Stimulated activated CD4-positive, alpha-beta T cell treated with anti-CD3 and anti-CD28 coated beads, TNF-alpha, amount 100 ng/mL, for 4 hours (primary cell): ENCODE measurements around the gene GLI2.

Source experiments
- DNase-seq, 3 experiments: peaks; one replicate each; pipeline ENCODE4 v3.0.0-alpha.2; 2020; ENCODE audit warnings: low read depth in 3 of 3

The GLI2 gene

GRCh38 chr2:120738117-120738516 is 2.4 kb downstream of the GLI2 start:
- no peak for DNase-seq

GRCh38 chr2:120738786-120739437 is 3.2 kb downstream of the GLI2 start:
- DNase-seq = no peak

DNA sequence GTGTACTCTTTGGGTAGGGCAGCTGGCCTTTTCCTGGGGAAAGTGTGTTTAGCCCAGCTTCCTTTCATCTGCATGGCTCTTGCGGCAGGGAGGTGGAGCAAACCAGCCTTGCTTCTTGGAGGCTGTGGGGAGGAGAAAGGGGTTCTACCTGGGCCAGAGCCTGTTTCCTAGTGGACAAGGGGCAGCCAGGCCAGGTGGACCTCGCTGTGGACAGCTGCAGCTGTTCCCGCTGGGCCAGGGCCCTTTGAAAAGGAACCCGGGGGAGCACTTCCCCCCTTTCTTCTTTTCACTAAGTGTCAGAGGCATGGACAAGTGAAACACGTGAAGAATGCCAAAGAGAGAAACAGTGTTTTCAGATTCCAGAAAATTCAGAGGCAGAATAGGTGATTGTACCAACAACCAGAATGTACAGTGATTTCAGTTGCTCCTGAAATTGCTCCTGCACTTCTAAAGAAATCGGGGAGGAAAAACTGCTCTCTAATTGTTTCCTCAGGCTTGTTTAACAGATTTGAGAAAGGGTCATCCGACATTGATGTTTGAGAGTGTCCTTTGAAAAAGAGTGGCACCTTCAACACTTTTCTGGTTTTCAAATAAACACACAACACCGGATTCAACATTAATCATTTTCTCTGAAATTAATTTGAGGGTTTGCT is 3.9 kb downstream of the GLI2 start:
- no peak for DNase-seq

- DNase-seq = no peak
Observed at GRCh38 chr2:120740375-120740764, 4.7 kb downstream of the GLI2 start.

DNA sequence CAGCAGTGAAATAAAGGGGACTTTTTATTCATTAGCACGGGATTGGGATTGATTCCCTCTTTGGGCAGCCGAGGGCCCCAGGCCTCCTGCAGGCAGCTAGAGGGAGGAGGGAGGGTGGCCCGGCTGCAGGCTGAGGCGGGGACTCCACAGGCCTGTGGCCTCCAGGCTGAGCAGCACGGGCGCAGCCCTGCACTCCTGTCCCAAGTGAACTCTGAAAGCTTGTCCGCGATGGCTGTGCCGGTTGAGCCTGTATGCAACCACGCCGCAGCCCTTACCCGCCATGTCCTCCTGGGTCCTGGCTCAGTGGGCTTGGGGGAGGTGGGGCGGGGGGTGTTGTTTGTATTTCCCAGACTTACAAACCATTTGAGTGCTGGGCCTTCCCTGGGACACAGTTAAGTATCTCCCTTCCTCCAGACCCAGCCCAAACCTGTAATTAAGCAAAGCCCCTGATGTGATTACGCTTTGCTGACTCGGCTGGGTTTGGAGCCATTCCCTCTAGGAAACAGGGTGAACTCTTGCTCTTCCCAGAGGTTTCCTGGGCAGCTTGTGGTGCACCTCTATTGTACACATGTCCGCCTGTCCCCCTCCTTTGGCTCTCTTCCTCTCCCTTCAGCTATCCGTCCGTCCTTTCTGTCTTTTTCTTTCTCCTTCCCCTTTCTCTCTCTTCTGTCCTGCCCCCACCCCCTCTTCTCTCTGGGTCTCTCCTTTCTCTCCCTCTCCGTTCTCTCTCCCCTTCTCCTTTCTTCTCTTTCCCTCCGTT is 5.3 kb downstream of the GLI2 start:
- no peak for DNase-seq

DNA sequence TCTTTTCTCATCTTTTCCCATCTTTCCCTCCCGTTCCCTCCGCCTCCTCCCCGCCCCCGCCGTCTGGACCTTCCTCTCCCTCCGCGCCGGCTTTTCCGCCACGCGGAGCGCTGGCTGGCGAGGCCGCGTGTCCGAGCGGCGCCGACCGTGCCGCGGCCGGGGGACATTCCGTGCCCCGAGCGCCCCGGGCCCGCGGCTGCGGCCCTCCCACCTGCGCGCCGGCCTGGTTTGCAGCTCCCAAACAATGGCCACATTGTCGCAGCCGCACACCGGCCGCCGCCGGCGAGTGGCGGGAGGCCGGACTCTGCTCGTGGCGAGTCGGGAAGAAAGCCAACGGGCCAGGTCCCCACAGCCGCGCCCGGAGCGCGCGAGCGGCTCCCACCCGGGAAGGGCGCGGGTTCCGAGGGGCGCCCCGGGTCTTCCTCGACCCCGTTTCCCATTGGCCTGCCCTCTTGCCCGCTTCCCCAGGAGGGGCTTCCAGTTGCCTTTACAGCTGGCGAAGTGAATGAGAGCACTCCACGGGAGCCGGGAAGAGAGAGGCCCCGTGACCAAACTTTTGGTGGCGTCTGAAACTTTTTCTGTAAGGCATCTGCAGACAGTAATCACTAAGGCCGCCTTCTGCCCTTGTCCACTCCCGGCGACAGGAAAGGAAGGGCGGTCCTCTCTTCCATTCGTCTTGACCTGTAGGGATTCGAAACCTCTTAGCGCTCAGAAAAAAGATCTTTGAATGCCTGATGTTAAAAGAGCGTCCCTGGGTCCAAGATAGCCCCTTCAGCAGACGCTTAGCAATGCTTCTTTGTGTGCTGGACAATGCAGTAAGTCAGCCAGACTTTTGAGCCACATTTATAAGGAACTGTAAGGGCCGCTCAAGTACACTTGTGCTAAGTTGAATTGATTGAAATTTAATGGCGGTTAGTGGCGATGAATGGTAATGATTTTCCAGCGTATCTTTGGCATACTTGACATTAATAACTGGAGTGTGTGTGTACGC is 6.2 kb downstream of the GLI2 start:
- DNase-seq = no peak

DNA sequence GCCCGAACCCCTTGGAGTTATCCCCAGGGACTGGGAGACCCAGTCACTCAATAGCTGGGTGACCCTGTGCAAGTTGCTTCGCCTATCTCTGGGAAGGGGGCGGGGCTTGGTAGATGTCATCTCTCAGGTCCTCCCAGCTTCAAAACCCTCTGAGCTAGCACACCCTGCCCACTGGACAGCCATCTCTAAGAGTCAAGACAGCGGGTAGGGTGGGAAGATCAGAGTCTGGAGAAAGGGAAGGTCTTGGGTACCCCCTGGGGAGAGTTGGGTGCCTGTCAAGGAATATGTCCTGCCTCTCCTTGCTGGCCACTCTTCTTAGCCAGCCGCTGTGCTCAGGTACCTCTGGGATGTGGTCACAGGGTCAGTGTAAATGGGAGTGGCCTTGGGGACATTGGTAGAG is 8.0 kb downstream of the GLI2 start:
- DNase-seq = no peak

DNA sequence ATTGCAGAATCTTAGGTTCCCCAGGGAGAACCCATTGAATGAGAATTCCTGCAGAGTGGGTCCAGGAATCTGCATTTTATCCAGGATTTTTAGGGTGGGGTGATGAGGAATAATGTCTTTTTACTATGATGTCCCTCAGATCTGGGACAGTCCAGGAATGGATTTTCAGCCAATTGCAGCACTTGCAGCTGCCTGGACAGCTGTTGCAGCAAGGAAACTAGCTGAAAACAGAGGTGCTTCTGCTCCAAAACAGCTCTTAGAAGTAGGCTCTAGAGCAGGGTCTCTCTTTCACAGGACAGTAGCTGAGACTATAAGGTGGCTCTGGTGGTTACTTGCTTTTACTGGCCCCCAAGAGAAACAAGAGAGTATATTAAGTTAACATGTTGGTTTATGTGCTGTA is 9.1 kb downstream of the GLI2 start:
- DNase-seq = no peak

- DNase-seq = no peak
Observed at GRCh38 chr2:120745420-120746111, 9.9 kb downstream of the GLI2 start.

GRCh38 chr2:120746144-120746543 is 10.5 kb downstream of the GLI2 start:
- no peak for DNase-seq

- DNase-seq = no peak
Observed at GRCh38 chr2:120747281-120747680, 11.6 kb downstream of the GLI2 start.

- no peak for DNase-seq
Observed at GRCh38 chr2:120747706-120748105, 12.0 kb downstream of the GLI2 start.

DNA sequence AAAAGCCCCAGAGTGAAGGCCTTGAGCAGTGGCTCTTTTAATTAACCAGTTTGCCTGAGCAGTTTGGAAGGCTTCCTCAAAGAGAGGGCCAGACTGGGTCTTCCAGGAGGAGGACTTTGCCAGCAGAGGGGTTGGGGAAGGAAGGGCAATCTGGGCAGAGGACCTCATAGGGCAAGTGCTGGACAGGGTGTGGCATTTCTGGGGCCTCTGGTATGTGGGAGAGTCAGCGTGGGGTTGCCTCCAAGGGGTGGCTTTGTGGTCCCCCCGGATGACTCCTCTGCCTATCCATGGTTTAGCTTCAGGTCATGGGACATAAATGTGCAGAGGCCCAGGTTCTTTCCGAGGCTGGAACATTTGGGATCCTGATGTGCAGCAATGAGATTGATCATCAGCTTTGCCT is 12.6 kb downstream of the GLI2 start:
- no peak for DNase-seq

GRCh38 chr2:120748741-120749140 is 13.1 kb downstream of the GLI2 start:
- no peak for DNase-seq

GRCh38 chr2:120749506-120750431 is 14.1 kb downstream of the GLI2 start:
- no peak for DNase-seq

DNA sequence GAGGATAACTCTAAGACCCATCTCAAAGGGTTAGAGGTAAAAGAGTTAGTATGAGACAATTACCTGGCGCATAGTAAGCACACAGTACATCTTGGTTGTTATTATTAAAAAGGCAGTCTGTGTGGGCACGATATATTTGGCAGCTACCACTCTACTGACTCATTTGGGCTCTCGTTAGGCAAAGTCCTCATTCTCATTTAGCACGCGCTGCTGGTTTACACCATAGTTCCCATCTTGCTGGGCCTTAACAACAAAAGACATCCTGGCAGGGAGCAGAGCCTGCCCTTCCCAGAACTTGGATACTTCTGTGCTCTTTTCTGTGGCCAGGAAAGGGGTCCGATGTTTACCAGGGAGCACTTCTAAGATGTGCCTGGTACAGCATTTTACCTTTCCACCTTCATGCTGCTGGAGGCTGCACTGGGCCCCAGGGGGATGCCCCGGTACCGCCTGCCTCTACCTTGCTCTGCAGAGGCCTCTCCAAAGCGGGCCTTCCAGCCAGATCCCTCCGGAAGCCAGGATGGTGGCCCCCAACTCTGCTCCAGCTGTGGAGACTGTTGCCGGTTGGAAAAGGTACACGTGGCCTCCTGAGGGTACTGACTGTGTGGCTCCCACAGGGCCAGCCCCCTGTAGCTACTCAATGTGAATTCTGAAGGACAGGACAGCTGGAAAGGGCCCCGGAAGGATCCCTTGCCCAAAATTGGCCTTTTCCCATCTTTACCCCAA is 15.0 kb downstream of the GLI2 start:
- no peak for DNase-seq

DNA sequence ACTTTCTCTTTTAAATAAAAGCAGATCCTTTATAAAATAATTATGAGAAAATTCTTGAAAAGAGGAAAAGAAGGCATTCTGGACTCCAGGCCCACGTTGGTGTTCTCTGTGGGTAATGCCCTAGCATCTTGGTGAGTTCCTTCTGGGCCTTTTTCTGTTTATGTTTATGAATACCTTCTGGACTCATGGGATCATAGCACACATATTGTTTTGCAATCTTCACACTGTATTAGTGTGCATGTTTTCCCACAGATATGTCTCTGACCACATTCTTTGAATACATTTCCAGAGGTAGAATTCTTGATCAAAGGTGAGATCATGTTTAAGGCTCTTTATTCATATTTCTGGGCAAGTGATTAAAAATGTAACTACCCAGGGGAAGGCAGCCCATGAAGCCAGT is 15.9 kb downstream of the GLI2 start:
- no peak for DNase-seq

DNA sequence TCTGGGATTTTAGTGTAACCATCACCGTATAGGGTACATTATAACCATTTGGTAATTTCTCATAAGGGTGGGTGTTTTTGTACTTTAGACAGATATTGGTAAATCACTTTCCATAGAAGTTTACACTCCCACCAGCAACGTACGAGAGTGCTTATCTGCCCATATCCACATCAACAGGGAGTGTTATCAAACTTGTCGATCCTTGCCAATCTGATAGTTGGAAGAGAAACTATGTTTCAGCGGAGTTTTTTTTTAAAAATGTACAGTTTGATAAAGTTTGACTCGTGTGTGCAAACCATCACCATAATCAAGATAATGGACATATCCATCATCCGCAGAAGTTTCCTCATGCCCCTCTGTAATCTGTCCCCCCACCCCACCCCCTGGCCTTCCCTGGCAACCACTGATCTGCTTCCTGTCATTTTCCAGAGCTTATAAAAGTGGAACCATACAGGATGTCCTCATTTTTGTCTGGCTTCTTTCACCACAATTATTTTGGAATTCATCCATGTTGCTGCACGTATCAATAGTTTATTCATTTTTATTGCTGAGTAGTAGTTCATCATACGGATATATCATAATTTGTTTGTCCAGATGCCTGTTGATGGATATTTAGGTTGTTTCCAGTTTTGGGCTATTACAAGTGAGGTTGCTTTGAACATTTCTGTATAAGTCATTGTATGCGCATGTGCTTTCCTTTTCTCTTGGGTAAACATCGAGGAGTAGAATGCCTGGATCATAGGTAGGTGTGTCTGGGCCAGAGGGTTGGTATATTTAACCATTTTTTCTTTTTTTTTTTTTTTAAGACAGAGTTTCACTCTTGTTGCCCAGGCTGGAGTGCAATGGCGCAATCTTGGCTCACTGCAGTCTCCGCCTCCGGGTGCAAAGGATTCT is 18.6 kb downstream of the GLI2 start:
- DNase-seq = no peak
